RWPE2 (cell line): Measurements from ENCODE around the gene YAP1.

Experiments used
- ATAC-seq: fragments of 200-7000 bp; cut with Tn5 transposase; 3 replicates; pipeline ENCODE4 v1.9.1; 2021; ENCODE audit warnings: low read depth
- DNase-seq: peaks from one replicate; pipeline ENCODE4 v3.0.0-alpha.2; 2020; ENCODE audit warnings: low spot score
- H3K27ac ChIP-seq: fragments of 450-650 bp; 2 replicates; pipeline ENCODE4 v1.5.1; 2017; ENCODE audit warnings: mild to moderate bottlenecking; ENCODE audit not compliant: poor library complexity, severe bottlenecking
- H3K27me3 ChIP-seq: fragments of 250-450 bp; sonication (Bioruptor Pico); 2 replicates; pipeline ENCODE4 v1.5.1; 2021; ENCODE audit warnings: mild to moderate bottlenecking, moderate library complexity; ENCODE audit not compliant: insufficient read depth, poor library complexity, severe bottlenecking
- H3K36me3 ChIP-seq: fragments of 250-450 bp; sonication (Bioruptor Pico); 2 replicates; pipeline ENCODE4 v1.5.1; 2020; ENCODE audit warnings: low read depth, mild to moderate bottlenecking, moderate library complexity
- H3K4me1 ChIP-seq: fragments of 250-450 bp; sonication (Bioruptor Pico); 2 replicates; pipeline ENCODE4 v1.5.1; 2021; ENCODE audit warnings: mild to moderate bottlenecking, moderate library complexity; ENCODE audit not compliant: insufficient read depth, poor library complexity, severe bottlenecking
- H3K4me3 ChIP-seq: fragments of 250-450 bp; sonication (Bioruptor Pico); 2 replicates; pipeline ENCODE4 v1.5.1; 2021; ENCODE audit warnings: mild to moderate bottlenecking, moderate library complexity; ENCODE audit not compliant: severe bottlenecking
- H3K9me3 ChIP-seq: fragments of 250-450 bp; sonication (Bioruptor Pico); 2 replicates; pipeline ENCODE4 v1.5.1; 2021; ENCODE audit warnings: mild to moderate bottlenecking, moderate library complexity; ENCODE audit not compliant: severe bottlenecking
- TF ChIP-seq, protein P1 (sequence below): fragments of 450-650 bp; IDR thresholded peaks from one replicate; pipeline ENCODE4 v1.5.1; 2017; ENCODE audit warnings: mild to moderate bottlenecking, moderate library complexity; ENCODE audit not compliant: poor library complexity, severe bottlenecking

YAP1 gene

DNA sequence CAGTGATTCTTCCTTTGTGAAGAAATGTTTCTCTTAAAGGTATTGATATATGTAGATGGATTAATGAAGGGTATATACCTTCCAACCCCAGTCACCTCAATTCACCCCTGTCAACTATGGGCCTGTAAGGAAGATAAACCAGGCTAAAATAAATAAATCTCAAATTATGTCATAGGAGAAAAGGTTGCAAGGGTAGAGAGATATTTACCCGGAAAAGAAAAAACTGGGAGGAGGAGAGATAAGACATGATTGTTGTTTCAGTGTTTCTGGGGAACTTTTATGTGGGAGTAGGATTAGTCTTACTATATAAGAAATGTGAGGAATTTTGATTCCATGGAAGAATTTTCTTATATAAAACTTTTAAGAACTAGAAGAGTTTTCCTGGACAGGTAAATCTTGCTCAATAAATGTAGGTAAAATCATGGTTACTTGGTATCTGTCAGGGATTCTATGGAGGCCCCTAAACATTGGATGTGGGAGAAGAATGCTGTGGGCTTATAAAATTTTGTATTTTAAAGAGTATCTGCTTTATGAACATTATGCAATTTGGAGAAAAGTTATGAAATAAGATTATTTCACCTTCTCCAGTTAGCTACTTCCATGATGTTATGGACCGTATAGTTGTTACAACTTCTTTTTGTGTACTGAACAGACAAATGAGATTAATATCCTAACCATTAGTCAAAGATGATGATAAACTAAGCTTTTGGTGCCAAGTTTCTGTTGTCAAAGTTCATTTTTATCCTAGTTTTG, 6.4 kb downstream of the YAP1 start:
- H3K4me3 ChIP-seq = no peak overlapping the region
- peaks cover 69% of the 10 kb centered on the region for H3K36me3 ChIP-seq
- no peak for ATAC-seq
- DNase-seq = no peak
- H3K9me3 ChIP-seq = no peaks in the 10 kb centered on the region
- peak overlapping the region; percentile 98 for H3K27ac ChIP-seq
- H3K27me3 ChIP-seq = no peaks in the 10 kb centered on the region
- TF ChIP-seq, protein P1, sequence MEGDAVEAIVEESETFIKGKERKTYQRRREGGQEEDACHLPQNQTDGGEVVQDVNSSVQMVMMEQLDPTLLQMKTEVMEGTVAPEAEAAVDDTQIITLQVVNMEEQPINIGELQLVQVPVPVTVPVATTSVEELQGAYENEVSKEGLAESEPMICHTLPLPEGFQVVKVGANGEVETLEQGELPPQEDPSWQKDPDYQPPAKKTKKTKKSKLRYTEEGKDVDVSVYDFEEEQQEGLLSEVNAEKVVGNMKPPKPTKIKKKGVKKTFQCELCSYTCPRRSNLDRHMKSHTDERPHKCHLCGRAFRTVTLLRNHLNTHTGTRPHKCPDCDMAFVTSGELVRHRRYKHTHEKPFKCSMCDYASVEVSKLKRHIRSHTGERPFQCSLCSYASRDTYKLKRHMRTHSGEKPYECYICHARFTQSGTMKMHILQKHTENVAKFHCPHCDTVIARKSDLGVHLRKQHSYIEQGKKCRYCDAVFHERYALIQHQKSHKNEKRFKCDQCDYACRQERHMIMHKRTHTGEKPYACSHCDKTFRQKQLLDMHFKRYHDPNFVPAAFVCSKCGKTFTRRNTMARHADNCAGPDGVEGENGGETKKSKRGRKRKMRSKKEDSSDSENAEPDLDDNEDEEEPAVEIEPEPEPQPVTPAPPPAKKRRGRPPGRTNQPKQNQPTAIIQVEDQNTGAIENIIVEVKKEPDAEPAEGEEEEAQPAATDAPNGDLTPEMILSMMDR = no peak
- H3K4me1 ChIP-seq = peaks cover 76% of the 10 kb centered on the region

DNA sequence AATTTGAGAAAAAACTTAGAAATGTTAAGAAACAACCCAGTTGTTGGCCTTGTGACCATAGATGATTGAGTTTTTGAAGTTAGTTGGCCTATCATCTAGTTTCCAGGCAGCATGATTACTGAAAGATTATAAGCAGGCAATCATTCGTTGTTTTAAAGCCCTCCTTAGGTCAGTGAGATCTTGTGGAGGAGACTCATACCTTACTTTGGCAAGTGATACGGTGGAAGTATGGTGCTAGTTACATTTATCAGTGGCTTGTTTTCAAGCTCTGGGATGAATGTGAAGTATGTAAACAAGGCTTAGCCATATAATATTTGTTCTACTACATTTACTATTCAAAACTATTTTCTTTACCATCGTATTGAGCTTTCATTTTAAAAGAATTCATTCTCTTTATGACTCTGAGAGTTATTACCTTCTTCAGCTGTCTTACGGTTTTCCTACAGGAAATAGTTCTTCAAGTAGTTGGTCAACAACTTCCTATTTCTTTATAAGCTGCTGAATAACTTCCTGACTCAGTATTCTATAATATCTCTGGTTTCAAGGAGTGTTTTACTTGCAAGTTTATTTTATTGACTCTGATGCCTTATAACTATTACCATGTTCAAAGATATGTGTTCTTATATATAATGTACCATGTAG, 7.3 kb downstream of the YAP1 start:
- no peak overlapping the region for H3K4me3 ChIP-seq
- TF ChIP-seq, protein P1 = no peak
- no peak for DNase-seq

DNA sequence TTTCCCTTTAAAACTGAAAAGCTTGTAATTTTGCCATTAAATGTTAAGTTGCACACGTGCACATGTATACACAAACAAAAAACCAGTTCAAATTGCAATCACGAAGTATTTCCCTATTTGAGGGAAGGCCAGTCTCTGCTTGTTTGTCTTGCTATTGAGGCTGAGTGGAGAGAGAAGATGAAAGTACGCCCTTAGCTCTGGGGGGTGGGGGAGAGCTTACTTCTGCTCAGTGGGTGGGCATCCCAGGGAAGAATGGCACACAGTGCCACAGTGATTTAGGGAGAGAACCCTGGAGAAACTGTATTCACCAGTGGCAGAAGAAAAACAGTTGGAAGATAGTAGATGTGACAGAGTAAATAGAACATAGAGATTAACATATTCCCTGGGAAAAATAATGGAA, 8.7 kb downstream of the YAP1 start:
- ATAC-seq (no peak), DNase-seq (no peak)
- Histone ChIP-seq H3K27ac (peak overlapping the region; percentile 98), H3K27me3 (no peaks in the 10 kb centered on the region), H3K36me3 (peaks cover 72% of the 10 kb centered on the region), H3K4me3 (no peak overlapping the region), H3K9me3 (no peaks in the 10 kb centered on the region), H3K4me1 (peaks cover 72% of the 10 kb centered on the region)
- TF ChIP-seq, protein P1 = no peak

More for the DNA sequence above, 7.3 kb downstream of the YAP1 start:
- Histone ChIP-seq H3K36me3 (peaks cover 74% of the 10 kb centered on the region), H3K9me3 (no peaks in the 10 kb centered on the region), H3K27me3 (no peaks in the 10 kb centered on the region), H3K27ac (peak overlapping the region; percentile 98), H3K4me1 (peaks cover 76% of the 10 kb centered on the region)
- ATAC-seq = 0 out of 3 replicates have a peak, but pooled peaks have one; percentile 22

DNA sequence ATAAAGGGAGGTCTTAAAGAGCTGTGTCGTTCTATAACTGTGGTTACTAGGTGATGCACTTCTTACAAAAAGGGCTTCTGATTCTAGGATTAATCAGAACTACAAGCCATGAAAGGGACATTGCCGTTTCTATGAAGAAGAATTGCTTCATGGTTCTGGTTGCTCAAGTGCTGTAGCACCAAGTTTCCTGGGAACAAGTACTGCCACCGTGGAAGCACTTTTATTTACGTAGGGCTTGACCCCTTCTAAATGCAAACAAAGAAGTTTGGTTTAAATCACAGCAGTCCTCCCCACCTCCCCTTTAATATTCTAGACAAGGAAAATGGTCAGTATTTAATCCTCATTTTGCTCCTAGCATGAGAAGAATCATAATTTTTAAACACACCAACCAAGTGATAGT, 9.8 kb downstream of the YAP1 start:
- H3K4me1 ChIP-seq = peaks cover 61% of the 10 kb centered on the region
- peak overlapping the region; percentile 98 for H3K27ac ChIP-seq
- TF ChIP-seq, protein P1 = no peak
- no peak overlapping the region for H3K4me3 ChIP-seq
- H3K27me3 ChIP-seq = no peaks in the 10 kb centered on the region
- ATAC-seq (peak; percentile 15; the same call in 1 of the 3 replicates), DNase-seq (no peak)
- peaks cover 69% of the 10 kb centered on the region for H3K36me3 ChIP-seq
- no peaks in the 10 kb centered on the region for H3K9me3 ChIP-seq

DNA sequence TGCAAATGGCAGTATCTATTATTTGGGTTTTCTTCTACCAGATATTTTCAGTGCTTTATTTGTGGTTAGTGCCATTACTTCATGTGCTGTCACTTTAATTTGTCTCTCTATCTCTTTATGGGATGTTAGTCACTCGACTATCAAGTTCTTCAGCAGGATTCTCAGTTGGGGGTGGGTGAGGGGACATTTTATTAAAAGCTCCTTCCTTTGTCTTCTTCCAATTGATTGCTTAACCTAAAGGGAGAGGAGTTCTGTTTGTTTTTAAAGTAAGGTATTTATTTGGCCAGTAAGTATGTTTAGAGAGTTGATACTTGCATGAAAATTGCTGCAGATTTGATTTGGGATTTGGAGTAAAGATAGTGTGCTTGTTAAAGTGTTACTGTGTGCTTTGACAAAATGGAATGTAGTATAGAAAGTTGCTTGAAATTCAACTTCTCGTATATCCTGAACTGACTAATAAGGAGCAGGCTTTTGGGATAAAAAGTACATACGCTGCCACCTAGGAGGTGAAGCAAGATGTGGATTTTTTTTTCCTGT, 10.3 kb downstream of the YAP1 start:
- TF ChIP-seq, protein P1 = no peak
- Histone ChIP-seq H3K9me3 (no peaks in the 10 kb centered on the region), H3K27ac (peak overlapping the region; percentile 98), H3K27me3 (no peaks in the 10 kb centered on the region), H3K4me1 (peaks cover 56% of the 10 kb centered on the region), H3K36me3 (peaks cover 66% of the 10 kb centered on the region), H3K4me3 (no peak overlapping the region)
- ATAC-seq (peak; percentile 65), DNase-seq (no peak)
